ENCODE results near the gene ELFN1. TPM values are rescaled to one million over a fixed set of nuclear protein-coding genes. Genes with fewer than 3 reads are reported as not detected.

Gene ELFN1
- total RNA-seq, 1 donor from 2014 or later, result 0.62 TPM

GRCh38 chr7:1720326-1720725 is 50.2 kb downstream of the ELFN1 start:
- DNase-seq (ENCODE audit: extremely low spot score, unreplicated experiment), result no peak
- H3K36me3 Mint-ChIP-seq (ENCODE audit: unreplicated experiment), result no peaks in the 10 kb centered on the region
- H3K9me3 Mint-ChIP-seq (ENCODE audit: unreplicated experiment), result no peaks in the 10 kb centered on the region
- H3K27me3 Mint-ChIP-seq (ENCODE audit: unreplicated experiment), result no peaks in the 10 kb centered on the region
- H3K4me3 Mint-ChIP-seq (ENCODE audit: unreplicated experiment), result no peak overlapping the region
- no peak for TF ChIP-seq CTCF (IDR thresholded peaks at IDR 0.05)
- H3K4me1 Mint-ChIP-seq (ENCODE audit: unreplicated experiment), result peaks cover 6% of the 10 kb centered on the region
- no peak overlapping the region for H3K27ac Mint-ChIP-seq (ENCODE audit: unreplicated experiment)

GRCh38 chr7:1721047-1721690 is 51.1 kb downstream of the ELFN1 start:
- no peak for TF ChIP-seq CTCF (IDR thresholded peaks at IDR 0.05)
- Mint-ChIP-seq H3K27me3 (ENCODE audit: unreplicated experiment) (no peaks in the 10 kb centered on the region), H3K27ac (ENCODE audit: unreplicated experiment) (no peak overlapping the region), H3K4me3 (ENCODE audit: unreplicated experiment) (no peak overlapping the region), H3K9me3 (ENCODE audit: unreplicated experiment) (no peaks in the 10 kb centered on the region), H3K36me3 (ENCODE audit: unreplicated experiment) (no peaks in the 10 kb centered on the region), H3K4me1 (ENCODE audit: unreplicated experiment) (peaks cover 6% of the 10 kb centered on the region)
- DNase-seq (ENCODE audit: extremely low spot score, unreplicated experiment), result no peak

GRCh38 chr7:1723254-1723653 is 53.2 kb downstream of the ELFN1 start:
- no peak overlapping the region for H3K4me3 Mint-ChIP-seq (ENCODE audit: unreplicated experiment)
- DNase-seq (ENCODE audit: extremely low spot score, unreplicated experiment), result no peak
- no peaks in the 10 kb centered on the region for H3K27me3 Mint-ChIP-seq (ENCODE audit: unreplicated experiment)
- no peaks in the 10 kb centered on the region for H3K4me1 Mint-ChIP-seq (ENCODE audit: unreplicated experiment)
- no peak for TF ChIP-seq CTCF (IDR thresholded peaks at IDR 0.05)
- no peaks in the 10 kb centered on the region for H3K36me3 Mint-ChIP-seq (ENCODE audit: unreplicated experiment)
- no peaks in the 10 kb centered on the region for H3K9me3 Mint-ChIP-seq (ENCODE audit: unreplicated experiment)
- H3K27ac Mint-ChIP-seq (ENCODE audit: unreplicated experiment), result no peak overlapping the region

- H3K27ac Mint-ChIP-seq (ENCODE audit: unreplicated experiment), result no peak overlapping the region
- no peaks in the 10 kb centered on the region for H3K4me1 Mint-ChIP-seq (ENCODE audit: unreplicated experiment)
- no peaks in the 10 kb centered on the region for H3K9me3 Mint-ChIP-seq (ENCODE audit: unreplicated experiment)
- no peak overlapping the region for H3K4me3 Mint-ChIP-seq (ENCODE audit: unreplicated experiment)
- no peaks in the 10 kb centered on the region for H3K27me3 Mint-ChIP-seq (ENCODE audit: unreplicated experiment)
- TF ChIP-seq CTCF (IDR thresholded peaks at IDR 0.05), result no peak
- DNase-seq (ENCODE audit: extremely low spot score, unreplicated experiment), result no peak
- no peaks in the 10 kb centered on the region for H3K36me3 Mint-ChIP-seq (ENCODE audit: unreplicated experiment)
Measured at GRCh38 chr7:1724118-1724910, 54.2 kb downstream of the ELFN1 start.

GRCh38 chr7:1725199-1725690 is 55.2 kb downstream of the ELFN1 start:
- Mint-ChIP-seq H3K4me1 (ENCODE audit: unreplicated experiment) (no peaks in the 10 kb centered on the region), H3K27ac (ENCODE audit: unreplicated experiment) (no peak overlapping the region), H3K9me3 (ENCODE audit: unreplicated experiment) (no peaks in the 10 kb centered on the region), H3K36me3 (ENCODE audit: unreplicated experiment) (no peaks in the 10 kb centered on the region), H3K27me3 (ENCODE audit: unreplicated experiment) (no peaks in the 10 kb centered on the region), H3K4me3 (ENCODE audit: unreplicated experiment) (no peak overlapping the region)
- DNase-seq (ENCODE audit: extremely low spot score, unreplicated experiment), result no peak
- TF ChIP-seq CTCF (IDR thresholded peaks at IDR 0.05), result no peak

Measured in osteocyte (in vitro differentiated cells).